Myocyte (in vitro differentiated cells): ENCODE measurements around the gene RBM5. TPM values are rescaled to one million over a fixed set of nuclear protein-coding genes. Genes with fewer than 3 reads are reported as not detected.
"Not testable (repeated sequence)": the region's sequence is repeated elsewhere in the genome, so short reads cannot be mapped to it uniquely, and the experiment has no call there.

Experiments used
- DNase-seq: peaks from one replicate; pipeline ENCODE4 v3.0.0-alpha.2; 2012; ENCODE audit warnings: low read depth
- polyA plus RNA-seq: library from polyadenylated mRNA; unstranded; fragments of >200 nt; gene quantifications from one replicate; pipeline ENCODE4 v1.2.1, GENCODE V29; 2012; ENCODE audit warnings: missing spikeins
- total RNA-seq: library from RNA; depleted of rRNA; stranded (reverse); fragments of >200 nt; gene quantifications from 2 replicates; pipeline ENCODE4 v1.2.3, GENCODE V29; 2014

The RBM5 gene
- 158 and 160 TPM in 2 replicates for total RNA-seq
- polyA plus RNA-seq = 126 TPM

- DNase-seq = peak; percentile 94
Observed at GRCh38 chr3:50088725-50089608, at the start of gene RBM5. RBM5 (plus strand) TSS chr3:50088919; CDS start chr3:50090435, 1,516 bp downstream.

GRCh38 chr3:50044976-50045375, 43.7 kb upstream of the RBM5 start:
- DNase-seq = no peak

GRCh38 chr3:50047426-50047825, 41.3 kb upstream of the RBM5 start:
- no peak for DNase-seq

GRCh38 chr3:50050361-50050760, 38.4 kb upstream of the RBM5 start:
- DNase-seq = peak; percentile 79

- no peak for DNase-seq
Observed at GRCh38 chr3:50057756-50058155, 31.0 kb upstream of the RBM5 start.

- no peak for DNase-seq
Observed at GRCh38 chr3:50068134-50068533, 20.6 kb upstream of the RBM5 start.

GRCh38 chr3:50078091-50078490, 10.6 kb upstream of the RBM5 start:
- DNase-seq = no peak

- no peak for DNase-seq
Observed at GRCh38 chr3:50078622-50079021, 10.1 kb upstream of the RBM5 start.

- DNase-seq = not testable (repeated sequence)
Observed at GRCh38 chr3:50084951-50085350, 3.8 kb upstream of the RBM5 start.

- DNase-seq = no peak
Observed at GRCh38 chr3:50089609-50089945, 858 bp downstream of the RBM5 start.

GRCh38 chr3:50090984-50091383, 2.3 kb downstream of the RBM5 start:
- peak; percentile 36 for DNase-seq

GRCh38 chr3:50095352-50095998, 6.8 kb downstream of the RBM5 start:
- no peak for DNase-seq

- no peak for DNase-seq
Observed at GRCh38 chr3:50100386-50100785, 11.7 kb downstream of the RBM5 start.

- DNase-seq = no peak
Observed at GRCh38 chr3:50100956-50101845, 12.5 kb downstream of the RBM5 start.

- DNase-seq = no peak
Observed at GRCh38 chr3:50102558-50102957, 13.8 kb downstream of the RBM5 start.

- no peak for DNase-seq
Observed at GRCh38 chr3:50111757-50112156, 23.0 kb downstream of the RBM5 start.

GRCh38 chr3:50112462-50112861, 23.7 kb downstream of the RBM5 start:
- DNase-seq = peak; percentile 63

GRCh38 chr3:50117120-50117519, 28.4 kb downstream of the RBM5 start:
- no peak for DNase-seq

- DNase-seq = no peak
Observed at GRCh38 chr3:50118237-50118636, 29.5 kb downstream of the RBM5 start.

GRCh38 chr3:50119786-50120185, 31.1 kb downstream of the RBM5 start:
- no peak for DNase-seq

- DNase-seq = no peak
Observed at GRCh38 chr3:50120364-50121071, 31.8 kb downstream of the RBM5 start.
